K562 (cell line): ENCODE measurements around the gene KANK2. TPM values are rescaled to one million over a fixed set of nuclear protein-coding genes. Genes with fewer than 3 reads are reported as not detected.

Experiments
- ATAC-seq: fragments of 200-7000 bp; cut with Tn5 transposase; 3 replicates; pipeline ENCODE4 v1.9.1; 2020; ENCODE audit warnings: moderate library complexity
- BruUV-seq: library from RNA; stranded (reverse); fragments of 400-500 nt; replicated peaks from 2 replicates; lab custom pipeline; 2021; lab: Mats Ljungman, UMichigan
- CTCF ChIA-PET: fragments of 300-600 bp; formaldehyde crosslinking; extraction: SDS; loops from one replicate; lab custom pipeline; 2021; ENCODE audit warnings: low intra/inter-chr PET ratio; lab: Yijun Ruan, JAX
- POLR2A ChIA-PET: fragments of 300-600, 350-650 bp; sonication (Branson Sonifier 250); formaldehyde crosslinking; extraction: SDS; loops from one replicate; lab custom pipeline; 2021; ENCODE audit warnings: antibody characterized with exemption, inconsistent platforms; lab: Yijun Ruan, JAX
- DNase-seq, 4 experiments: peaks; one replicate each; pipeline versions ENCODE4 v3.0.0 to v3.0.0-alpha.2; 2011 to 2018; ENCODE audit warnings: low spot score in 3 of 4, mixed read lengths in 3 of 4; ENCODE audit errors: extremely low read depth in 1 of 4
- FAIRE-seq: peaks from 2 replicates; lab custom pipeline; 2011; peaks lifted over from hg19 to GRCh38; lab: Jason Lieb, UNC
- H2AFZ ChIP-seq: 2 replicates; pipeline ENCODE4 v1.6.0; 2011; ENCODE audit warnings: low read depth, low read length, control low read depth, inconsistent platforms
- H3K27ac ChIP-seq: fragments of 200-600 bp; 3 replicates; pipeline ENCODE4 v1.8.0; 2011; ENCODE audit warnings: low read depth, mild to moderate bottlenecking, control low read depth, inconsistent platforms, low read length, moderate library complexity, mixed read lengths; ENCODE audit errors: extremely low read depth
- H3K27me3 ChIP-seq, 2 experiments: fragments of 300-600 bp in 1 of 2; 2 replicates in 1 of 2; 3 replicates in 1 of 2; pipeline versions ENCODE4 v1.6.0 to v1.8.0; 2011; ENCODE audit warnings: inconsistent platforms in 2 of 2, low read length in 2 of 2, mild to moderate bottlenecking in 1 of 2, mixed read lengths in 1 of 2, moderate library complexity in 1 of 2; ENCODE audit not compliant: control insufficient read depth in 2 of 2, insufficient read depth in 2 of 2
- H3K36me3 ChIP-seq: fragments of 300-600 bp; 3 replicates; pipeline ENCODE4 v1.8.0; 2011; ENCODE audit warnings: mild to moderate bottlenecking, low read length, inconsistent platforms; ENCODE audit not compliant: control insufficient read depth, insufficient read depth
- H3K4me1 ChIP-seq, 2 experiments: fragments of 200-600 bp in 1 of 2; replicated peaks in 1 of 2; 2 replicates in 1 of 2; 3 replicates in 1 of 2; pipeline versions ENCODE4 v1.5.1 to v1.8.0; 2011; ENCODE audit warnings: inconsistent platforms in 2 of 2, low read length in 2 of 2, mild to moderate bottlenecking in 1 of 2, mixed read lengths in 1 of 2, moderate library complexity in 1 of 2; ENCODE audit not compliant: control insufficient read depth in 2 of 2, insufficient read depth in 2 of 2
- H3K4me2 ChIP-seq: 2 replicates; pipeline ENCODE4 v1.6.1; 2011; ENCODE audit warnings: low read length, control low read depth, inconsistent platforms, mixed read lengths; ENCODE audit not compliant: insufficient read depth
- H3K4me3 ChIP-seq: fragments of 200-600 bp; sonication (generic), shearing (Covaris generic); 2 replicates; pipeline ENCODE4 v1.5.1; 2016; ENCODE audit warnings: control low read depth, inconsistent platforms
- H3K79me2 ChIP-seq: fragments of 200-600 bp; 3 replicates; pipeline ENCODE4 v1.8.0; 2011; ENCODE audit warnings: low read length, inconsistent platforms; ENCODE audit not compliant: control insufficient read depth, insufficient read depth
- H3K9ac ChIP-seq, 2 experiments: 2 replicates each; pipeline versions ENCODE4 v1.6.0 to v1.6.1; 2011; ENCODE audit warnings: low read depth in 2 of 2, low read length in 2 of 2, control low read depth in 1 of 2, inconsistent platforms in 1 of 2, mild to moderate bottlenecking in 1 of 2, mixed read lengths in 1 of 2; ENCODE audit not compliant: insufficient read depth in 1 of 2
- H3K9me1 ChIP-seq: one replicate; pipeline ENCODE4 v1.6.0; 2011; ENCODE audit warnings: inconsistent platforms, mild to moderate bottlenecking, low read length, moderate library complexity; ENCODE audit not compliant: control insufficient read depth, insufficient read depth
- H3K9me3 ChIP-seq: replicated peaks from 2 replicates; pipeline ENCODE4 v1.5.1; 2011; ENCODE audit warnings: low read depth, low read length, inconsistent platforms; ENCODE audit not compliant: control insufficient read depth, insufficient read depth
- H4K20me1 ChIP-seq: replicated peaks from 2 replicates; pipeline ENCODE4 v1.6.1; 2011; ENCODE audit warnings: low read length, inconsistent platforms, mixed read lengths; ENCODE audit not compliant: control insufficient read depth, insufficient read depth
- E2F8 ChIP-seq: fragments of 450-650 bp; IDR thresholded peaks from 2 replicates; pipeline ENCODE4 v1.7.1; 2018; ENCODE audit warnings: mild to moderate bottlenecking, low read depth; ENCODE audit not compliant: partially characterized antibody
- MBD2 ChIP-seq: sonication (generic); IDR thresholded peaks from 2 replicates; pipeline ENCODE4 v1.6.1; 2016; ENCODE audit warnings: low read depth, borderline replicate concordance
- POLR2A ChIP-seq: fragments of 450-650 bp; conservative IDR thresholded peaks from 2 replicates; pipeline ENCODE4 v1.6.1; 2016
- POLR2AphosphoS5 ChIP-seq: IDR thresholded peaks from 2 replicates; pipeline ENCODE4 v1.6.1; 2011; ENCODE audit warnings: mild to moderate bottlenecking, low read depth, low read length, moderate library complexity; ENCODE audit not compliant: control insufficient read depth, insufficient read depth
- RAD21 ChIP-seq, 2 experiments: fragments of 250-450 bp in 1 of 2; fragments of 450-650 bp in 1 of 2; sonication (Bioruptor Pico) in 1 of 2; formaldehyde crosslinking in 1 of 2; IDR thresholded peaks in 1 of 2; conservative IDR thresholded peaks in 1 of 2; 2 replicates each; pipeline versions ENCODE4 v1.4.0 to v1.8.0; 2020 to 2022; ENCODE audit warnings: mild to moderate bottlenecking in 2 of 2, moderate library complexity in 1 of 2
- RBM25 ChIP-seq: fragments of 200-400 bp; formaldehyde crosslinking; IDR thresholded peaks from 2 replicates; pipeline ENCODE4 v1.6.1; 2018; ENCODE audit warnings: low read length, low read depth, moderate library complexity; ENCODE audit not compliant: severe bottlenecking
- SMC3 ChIP-seq: conservative IDR thresholded peaks from 2 replicates; pipeline ENCODE4 v1.6.1; 2011; ENCODE audit warnings: low read depth, low read length, improper control_type of control experiment; ENCODE audit not compliant: insufficient read depth
- TCF7 ChIP-seq: sonication (generic); IDR thresholded peaks from 2 replicates; pipeline ENCODE4 v1.6.1; 2016; ENCODE audit warnings: antibody characterized with exemption, borderline replicate concordance
- XRCC5 ChIP-seq: fragments of 200-400 bp; formaldehyde crosslinking; IDR thresholded peaks from 2 replicates; pipeline ENCODE4 v1.6.1; 2017; ENCODE audit warnings: low read depth, mild to moderate bottlenecking, low read length
- ZNF511 ChIP-seq: sonication (generic); formaldehyde crosslinking; IDR thresholded peaks from 2 replicates; pipeline ENCODE4 v1.8.0; 2022; ENCODE audit warnings: mild to moderate bottlenecking, missing genetic modification reagents
- ZNF668 ChIP-seq: fragments of 250-450 bp; sonication (Bioruptor Pico); IDR thresholded peaks from 2 replicates; pipeline ENCODE4 v1.8.0; 2022; ENCODE audit warnings: mild to moderate bottlenecking, inconsistent platforms
- ZSCAN32 ChIP-seq: fragments of 450-650 bp; formaldehyde crosslinking; IDR thresholded peaks from 2 replicates; pipeline ENCODE4 v1.4.0; 2020; ENCODE audit warnings: mild to moderate bottlenecking, moderate library complexity
- WGBS: fragments of 100-300 bp; shearing (Covaris generic); methylation state at CpG from one replicate; pipeline ENCODE4 v1.1.6; 2016; ENCODE audit warnings: low coverage, mixed read lengths; ENCODE audit not compliant: insufficient coverage; ENCODE audit errors: missing lambda C conversion rate; 5-methylcytosine and 5-hydroxymethylcytosine counted together
- in situ Hi-C: fragments of 300-500 bp; cut with MboI; formaldehyde crosslinking; loops from 4 replicates; pipeline ENCODE4 v1.15.0; 2018; ENCODE audit warnings: inconsistent platforms, mixed read lengths
- intact Hi-C: fragments of 100-400 bp; cut with micrococcal nuclease; formaldehyde crosslinking; loops from 2 replicates; pipeline ENCODE4 v1.14.2; 2022
- polyA plus RNA-seq, 8 experiments: library from polyadenylated mRNA; depleted of rRNA in 4 of 8; stranded (reverse) in 5 of 8; unstranded in 3 of 8; fragments of >200 nt; fragmentation: Nextera tagmentation in 2 of 8; fragmentation: Illumina TruSeq in 1 of 8; extraction: Ambion mirVana in 2 of 8; extraction: Trizol in 1 of 8; gene quantifications; 2 replicates each; pipeline versions ENCODE4 v1.2.1 to v1.2.3, GENCODE V29; 2011 to 2014; ENCODE audit warnings: inconsistent platforms in 1 of 8, missing spikeins in 1 of 8
- total RNA-seq, 7 experiments: library from RNA; depleted of rRNA in 6 of 7; stranded (reverse); fragments of >200 nt in 6 of 7; fragmentation: Illumina TruSeq in 2 of 7; extraction: Trizol in 2 of 7; gene quantifications; 2 replicates each; pipeline versions ENCODE4 v1.2.1 to v1.2.3, GENCODE V29; 2011 to 2021; ENCODE audit warnings: low replicate concordance in 1 of 7

The KANK2 gene
- total and polyA plus RNA-seq, 9 of the 15 experiments (the other 6 are each of a cell fraction or from before 2014, with no cell fraction given) = 4.4 to 47.8 (median 21.3) TPM

DNA sequence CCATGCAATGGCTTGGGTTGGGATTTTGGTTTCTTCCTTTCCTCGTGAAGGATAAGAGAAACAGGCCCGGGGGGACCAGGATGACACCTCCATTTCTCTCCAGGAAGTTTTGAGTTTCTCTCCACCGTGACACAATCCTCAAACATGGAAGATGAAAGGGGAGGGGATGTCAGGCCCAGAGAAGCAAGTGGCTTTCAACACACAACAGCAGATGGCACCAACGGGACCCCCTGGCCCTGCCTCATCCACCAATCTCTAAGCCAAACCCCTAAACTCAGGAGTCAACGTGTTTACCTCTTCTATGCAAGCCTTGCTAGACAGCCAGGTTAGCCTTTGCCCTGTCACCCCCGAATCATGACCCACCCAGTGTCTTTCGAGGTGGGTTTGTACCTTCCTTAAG, 65.9 kb downstream of the KANK2 start:
- POLR2A ChIA-PET = interaction anchor here (0.7 to 1.7 kb wide), 2 partner anchors 7 to 96 kb away, joined by 5 to 7 read pairs; no protein-coding TSS in a partner anchor
- no peak for FAIRE-seq
- no peak overlapping the region for H3K27ac ChIP-seq

GRCh38 chr19:11130824-11131455, 66.4 kb downstream of the KANK2 start:
- in situ Hi-C loops = loop anchor here (5.0 kb wide), 1 partner anchor 71 kb away; no protein-coding TSS in a partner anchor
- no peak for TF ChIP-seq ZSCAN32 (CRISPR knock-in tag)
- TF ChIP-seq RBM25 = no peak
- peak; percentile 64 for TF ChIP-seq SMC3
- no peak for TF ChIP-seq XRCC5
- TF ChIP-seq E2F8 = no peak
- TF ChIP-seq POLR2AphosphoS5 = no peak
- no peak for TF ChIP-seq MBD2
- no peak for TF ChIP-seq ZNF511

More for the DNA sequence above, 65.9 kb downstream of the KANK2 start:
- Histone ChIP-seq H3K9me1 (peaks cover 3% of the 10 kb centered on the region), H4K20me1 (peaks cover 24% of the 10 kb centered on the region), H3K4me2 (no peak overlapping the region), H3K9ac (no peak overlapping the region), H3K9me3 (no peaks in the 10 kb centered on the region), H3K79me2 (peaks cover 7% of the 10 kb centered on the region; the same call in 1 of the 3 replicates), H3K27me3 (no peaks in the 10 kb centered on the region), H3K4me1 (peaks cover 0 to 4% of the 10 kb centered on the region in 2 experiments; a peak in 2 of 5 replicates), H3K4me3 (no peak overlapping the region), H3K36me3 (peaks cover 67% of the 10 kb centered on the region), H2AFZ (no peak overlapping the region)
- no peak for ATAC-seq
- in situ Hi-C loops = loop anchor here (5.0 kb wide), 1 partner anchor 71 kb away; no protein-coding TSS in a partner anchor
- WGBS = 84% methylated on average over 7 of the region's 7 CpGs
- intact Hi-C loops = loop anchor here (5.0 kb wide), 1 partner anchor 194 kb away; no protein-coding TSS in a partner anchor
- TF ChIP-seq ZNF668 (no peak), TCF7 (no peak), RAD21 (CRISPR knock-in tag; conservative IDR thresholded peaks at IDR 0.05 in 1 of 2, IDR thresholded peaks at IDR 0.05 in 1 of 2) (no peak), POLR2A (0 out of 2 replicates have a peak, but pooled peaks have one; percentile 43)
- CTCF ChIA-PET = interaction anchor here (0.6 to 1.2 kb wide), 4 partner anchors 39 to 96 kb away, joined by 3 read pairs; no protein-coding TSS in a partner anchor
- DNase-seq = no peak
- TSS peak; percentile 53 for BruUV-seq

More at GRCh38 chr19:11130824-11131455, 66.4 kb downstream of the KANK2 start:
- Histone ChIP-seq H3K27me3 (no peaks in the 10 kb centered on the region), H3K4me2 (no peak overlapping the region), H3K4me1 (peaks cover 0 to 4% of the 10 kb centered on the region in 2 experiments; a peak in 2 of 5 replicates), H3K9ac (peak overlapping the region in 1 of 2 experiments; percentile 61; a peak in 1 of 4 replicates), H3K27ac (no peak overlapping the region), H3K9me1 (peaks cover 3% of the 10 kb centered on the region), H3K79me2 (peaks cover 11% of the 10 kb centered on the region; the same call in 1 of the 3 replicates), H3K4me3 (no peak overlapping the region), H3K36me3 (peaks cover 72% of the 10 kb centered on the region), H2AFZ (no peak overlapping the region), H4K20me1 (peaks cover 24% of the 10 kb centered on the region), H3K9me3 (no peaks in the 10 kb centered on the region)
- 72% methylated on average over 19 of the region's 19 CpGs for WGBS
- intact Hi-C loops = loop anchor here (5.0 kb wide), 1 partner anchor 194 kb away; no protein-coding TSS in a partner anchor
- FAIRE-seq (peak; percentile 73), ATAC-seq (peak; percentile 81), DNase-seq (peak; percentile 72 to 79 (median 74))
- BruUV-seq = no TSS peak
- ChIA-PET CTCF (interaction anchor here (1.1 to 1.2 kb wide), 3 partner anchors 72 to 95 kb away, joined by 3 read pairs; no protein-coding TSS in a partner anchor), POLR2A (interaction anchor here (0.7 to 1.7 kb wide), 2 partner anchors 8 to 95 kb away, joined by 5 to 7 read pairs; no protein-coding TSS in a partner anchor)
